GM19468 (cell line): ENCODE data around the gene EIPR1.

Experiments used
- ATAC-seq: cut with Tn5 transposase; IDR thresholded peaks from one replicate; pipeline ENCODE4 v1.9.1; 2021; ENCODE audit warnings: mild to moderate bottlenecking, moderate library complexity, moderate number of reproducible peaks; ENCODE audit not compliant: unreplicated experiment; ENCODE audit errors: extremely low read depth

The EIPR1 gene

GRCh38 chr2:3278521-3279218 lies 98.9 kb downstream of the EIPR1 start:
- ATAC-seq: no peak

- no peak for ATAC-seq
These were observed 99.7 kb downstream of the EIPR1 start for GRCh38 chr2:3277748-3278520.

- ATAC-seq: no peak
These were observed 100.4 kb downstream of the EIPR1 start for GRCh38 chr2:3277050-3277747.

- ATAC-seq: no peak
These were observed 104.9 kb downstream of the EIPR1 start for GRCh38 chr2:3272761-3273160.

GRCh38 chr2:3270095-3270478 lies 107.5 kb downstream of the EIPR1 start:
- ATAC-seq: no peak

GRCh38 chr2:3269425-3270094 lies 108.1 kb downstream of the EIPR1 start:
- no peak for ATAC-seq

GRCh38 chr2:3268705-3269029 lies 109.0 kb downstream of the EIPR1 start:
- no peak for ATAC-seq

- no peak for ATAC-seq
These were observed 109.5 kb downstream of the EIPR1 start for GRCh38 chr2:3267869-3268704.

- no peak for ATAC-seq
These were observed 110.4 kb downstream of the EIPR1 start for GRCh38 chr2:3266925-3267867.

GRCh38 chr2:3265981-3266924 lies 111.4 kb downstream of the EIPR1 start:
- no peak for ATAC-seq

- no peak for ATAC-seq
These were observed 112.1 kb downstream of the EIPR1 start for GRCh38 chr2:3265471-3265870.

GRCh38 chr2:3264010-3264744 lies 113.4 kb downstream of the EIPR1 start:
- ATAC-seq: no peak

- no peak for ATAC-seq
These were observed 114.1 kb downstream of the EIPR1 start for GRCh38 chr2:3263487-3263886.

GRCh38 chr2:3262437-3263388 lies 114.9 kb downstream of the EIPR1 start:
- ATAC-seq: no peak

GRCh38 chr2:3261511-3261910 lies 116.1 kb downstream of the EIPR1 start:
- no peak for ATAC-seq

- no peak for ATAC-seq
These were observed 116.7 kb downstream of the EIPR1 start for GRCh38 chr2:3260959-3261358.
